DND-41 (cell line): Measurements from ENCODE around the gene USPL1.

ENCODE experiments used
- ATAC-seq: fragments of 200-7000 bp; cut with Tn5 transposase; 3 replicates; pipeline ENCODE4 v1.9.1; 2021; ENCODE audit warnings: low read depth; ENCODE audit not compliant: insufficient read depth
- DNase-seq: peaks from one replicate; pipeline ENCODE4 v3.0.0-alpha.2; 2020
- H2AFZ ChIP-seq: 2 replicates; pipeline ENCODE4 v1.6.0; 2012; ENCODE audit warnings: low read depth, low read length
- H3K27ac ChIP-seq: 2 replicates; pipeline ENCODE4 v1.5.1; 2012; ENCODE audit warnings: low read length, inconsistent platforms
- H3K27me3 ChIP-seq: fragments of 200-600 bp; sonication (generic); 2 replicates; pipeline ENCODE4 v1.6.0; 2012; ENCODE audit warnings: low read length, mild to moderate bottlenecking, inconsistent platforms; ENCODE audit not compliant: insufficient read depth, poor library complexity
- H3K36me3 ChIP-seq: 2 replicates; pipeline ENCODE4 v1.5.1; 2012; ENCODE audit warnings: low read length, inconsistent platforms; ENCODE audit not compliant: insufficient read depth
- H3K4me1 ChIP-seq: 2 replicates; pipeline ENCODE4 v1.5.1; 2012; ENCODE audit warnings: mild to moderate bottlenecking, low read length; ENCODE audit not compliant: insufficient read depth
- H3K4me2 ChIP-seq: 2 replicates; pipeline ENCODE4 v1.6.0; 2012; ENCODE audit warnings: mild to moderate bottlenecking, moderate library complexity, low read length, inconsistent platforms; ENCODE audit not compliant: insufficient read depth
- H3K4me3 ChIP-seq, 2 experiments: fragments of 200-600 bp in 1 of 2; shearing (Covaris generic) in 1 of 2; 2 replicates each; pipeline ENCODE4 v1.5.1; 2012 to 2016; ENCODE audit warnings: inconsistent platforms in 2 of 2, low read length in 2 of 2, mild to moderate bottlenecking in 2 of 2, low read depth in 1 of 2, moderate library complexity in 1 of 2
- H3K79me2 ChIP-seq: 2 replicates; pipeline ENCODE4 v1.6.0; 2012; ENCODE audit warnings: low read length, inconsistent platforms; ENCODE audit not compliant: insufficient read depth
- H3K9ac ChIP-seq: 2 replicates; pipeline ENCODE4 v1.6.0; 2012; ENCODE audit warnings: low read depth, mild to moderate bottlenecking, inconsistent platforms, low read length, moderate library complexity
- H3K9me3 ChIP-seq: 2 replicates; pipeline ENCODE4 v1.5.1; 2012; ENCODE audit warnings: low read length, moderate library complexity, mild to moderate bottlenecking, inconsistent platforms; ENCODE audit not compliant: insufficient read depth, severe bottlenecking
- H4K20me1 ChIP-seq: 2 replicates; pipeline ENCODE4 v1.6.0; 2012; ENCODE audit warnings: low read length; ENCODE audit not compliant: insufficient read depth
- EZH2 ChIP-seq: IDR thresholded peaks from 3 replicates; pipeline ENCODE4 v1.6.1; 2012; ENCODE audit warnings: borderline replicate concordance, low read depth, mild to moderate bottlenecking, moderate library complexity, low read length, inconsistent platforms; ENCODE audit not compliant: severe bottlenecking
- TF ChIP-seq, protein P1 (sequence below): IDR thresholded peaks from 2 replicates; pipeline ENCODE4 v1.5.1; 2012; ENCODE audit warnings: borderline replicate concordance, low read length, moderate library complexity, mild to moderate bottlenecking; ENCODE audit not compliant: poor library complexity, severe bottlenecking; ENCODE audit errors: extremely low read depth

The USPL1 gene

GRCh38 chr13:30580852-30581502, 36.7 kb upstream of the USPL1 start:
- no peaks in the 10 kb centered on the region for H3K9me3 ChIP-seq
- no peak overlapping the region for H3K9ac ChIP-seq
- no peaks in the 10 kb centered on the region for H3K79me2 ChIP-seq
- no peak for DNase-seq
- H3K4me1 ChIP-seq, result peaks cover 20% of the 10 kb centered on the region
- H3K4me2 ChIP-seq, result no peak overlapping the region
- H3K27me3 ChIP-seq, result no peaks in the 10 kb centered on the region
- H3K27ac ChIP-seq, result no peak overlapping the region
- TF ChIP-seq, protein P1, sequence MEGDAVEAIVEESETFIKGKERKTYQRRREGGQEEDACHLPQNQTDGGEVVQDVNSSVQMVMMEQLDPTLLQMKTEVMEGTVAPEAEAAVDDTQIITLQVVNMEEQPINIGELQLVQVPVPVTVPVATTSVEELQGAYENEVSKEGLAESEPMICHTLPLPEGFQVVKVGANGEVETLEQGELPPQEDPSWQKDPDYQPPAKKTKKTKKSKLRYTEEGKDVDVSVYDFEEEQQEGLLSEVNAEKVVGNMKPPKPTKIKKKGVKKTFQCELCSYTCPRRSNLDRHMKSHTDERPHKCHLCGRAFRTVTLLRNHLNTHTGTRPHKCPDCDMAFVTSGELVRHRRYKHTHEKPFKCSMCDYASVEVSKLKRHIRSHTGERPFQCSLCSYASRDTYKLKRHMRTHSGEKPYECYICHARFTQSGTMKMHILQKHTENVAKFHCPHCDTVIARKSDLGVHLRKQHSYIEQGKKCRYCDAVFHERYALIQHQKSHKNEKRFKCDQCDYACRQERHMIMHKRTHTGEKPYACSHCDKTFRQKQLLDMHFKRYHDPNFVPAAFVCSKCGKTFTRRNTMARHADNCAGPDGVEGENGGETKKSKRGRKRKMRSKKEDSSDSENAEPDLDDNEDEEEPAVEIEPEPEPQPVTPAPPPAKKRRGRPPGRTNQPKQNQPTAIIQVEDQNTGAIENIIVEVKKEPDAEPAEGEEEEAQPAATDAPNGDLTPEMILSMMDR, result no peak
- no peak for TF ChIP-seq EZH2
- H3K4me3 ChIP-seq, result no peak overlapping the region
- ATAC-seq, result no peak
- no peak overlapping the region for H2AFZ ChIP-seq
- no peaks in the 10 kb centered on the region for H4K20me1 ChIP-seq
- no peaks in the 10 kb centered on the region for H3K36me3 ChIP-seq

GRCh38 chr13:30581582-30581981, 36.1 kb upstream of the USPL1 start:
- peaks cover 14% of the 10 kb centered on the region for H3K4me1 ChIP-seq
- TF ChIP-seq, protein P1, result peak; percentile 56
- no peak for TF ChIP-seq EZH2
- H3K36me3 ChIP-seq, result no peaks in the 10 kb centered on the region
- no peaks in the 10 kb centered on the region for H3K27me3 ChIP-seq
- no peak overlapping the region for H3K27ac ChIP-seq
- no peaks in the 10 kb centered on the region for H3K79me2 ChIP-seq
- ATAC-seq, result no peak
- H3K9ac ChIP-seq, result no peak overlapping the region
- H4K20me1 ChIP-seq, result no peaks in the 10 kb centered on the region
- no peak overlapping the region for H3K4me3 ChIP-seq
- no peak overlapping the region for H3K4me2 ChIP-seq
- H3K9me3 ChIP-seq, result no peaks in the 10 kb centered on the region
- no peak overlapping the region for H2AFZ ChIP-seq
- no peak for DNase-seq

GRCh38 chr13:30584051-30584731, 33.5 kb upstream of the USPL1 start:
- H3K36me3 ChIP-seq, result no peaks in the 10 kb centered on the region
- ATAC-seq, result no peak
- no peak for DNase-seq
- H3K9ac ChIP-seq, result no peak overlapping the region
- H3K4me2 ChIP-seq, result no peak overlapping the region
- no peak for TF ChIP-seq EZH2
- TF ChIP-seq, protein P1, result no peak
- no peaks in the 10 kb centered on the region for H3K27me3 ChIP-seq
- no peaks in the 10 kb centered on the region for H3K4me1 ChIP-seq
- H4K20me1 ChIP-seq, result no peaks in the 10 kb centered on the region
- H3K79me2 ChIP-seq, result no peaks in the 10 kb centered on the region
- no peaks in the 10 kb centered on the region for H3K9me3 ChIP-seq
- no peak overlapping the region for H3K27ac ChIP-seq
- H2AFZ ChIP-seq, result no peak overlapping the region
- no peak overlapping the region for H3K4me3 ChIP-seq
